ENCODE measurements around the gene ATP6V0A4.

The ATP6V0A4 gene

DNA sequence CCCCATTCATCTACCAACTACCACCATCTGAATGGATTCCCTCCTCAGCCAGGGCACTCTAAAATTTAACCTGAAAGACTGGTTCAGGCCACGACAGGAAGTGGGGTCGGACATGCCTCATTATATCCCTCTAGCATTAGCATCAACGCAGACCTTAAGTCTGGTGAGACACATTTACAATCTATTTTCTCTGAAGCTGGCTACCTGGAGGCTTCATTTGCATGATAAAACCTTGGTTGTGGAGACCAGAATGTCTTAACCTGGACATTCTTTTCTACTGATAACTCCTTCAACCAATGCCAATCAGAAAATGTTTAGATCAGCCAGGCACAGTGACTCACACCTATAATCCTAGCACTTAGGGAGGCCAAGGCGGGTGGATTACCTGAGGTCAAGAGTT, 139.1 kb downstream of the ATP6V0A4 start:
- DNase-seq (ENCODE audit: low read depth): no peak

DNA sequence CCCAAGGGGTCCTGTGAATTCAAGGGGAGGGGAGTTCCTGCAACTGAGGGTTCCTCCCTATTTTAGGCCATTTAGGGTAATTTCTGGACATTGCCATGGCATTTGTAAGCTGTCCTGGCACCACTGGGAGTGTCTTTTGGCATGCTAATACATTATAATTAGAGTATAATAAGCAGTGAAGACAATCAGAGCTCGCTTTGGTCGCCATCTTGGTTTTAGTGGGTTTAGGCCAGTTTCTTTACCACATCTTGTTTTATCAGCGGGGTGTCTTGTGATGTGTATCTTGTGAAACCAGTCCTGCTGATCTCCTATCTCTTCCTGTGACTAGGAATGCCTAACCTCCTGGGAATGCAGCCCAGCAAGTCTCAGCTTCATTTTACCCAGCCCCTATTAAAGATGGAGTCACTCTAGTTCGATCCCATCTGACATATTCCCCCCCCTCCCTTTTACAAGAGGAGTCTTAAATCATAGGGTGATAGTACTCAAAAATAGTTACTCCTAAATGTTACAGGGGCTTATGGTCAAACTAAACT, 140.1 kb downstream of the ATP6V0A4 start:
- no peak for DNase-seq (ENCODE audit: low read depth)

GRCh38 chr7:138656952-138657351, 141.0 kb downstream of the ATP6V0A4 start:
- DNase-seq (ENCODE audit: low read depth): no peak
